NCI-H1105 treated with DMSO at 0.1 percent for 48 hours (cell line): Measurements from ENCODE around the gene GPSM1.

ENCODE experiments used
- DNase-seq: peaks from one replicate; lab custom pipeline; 2025; lab: John Stamatoyannopoulos, UW

Gene GPSM1

GRCh38 chr9:136375096-136375495, 47.8 kb downstream of the GPSM1 start:
- no peak for DNase-seq

GRCh38 chr9:136376457-136376856, 49.1 kb downstream of the GPSM1 start:
- no peak for DNase-seq

GRCh38 chr9:136377341-136378169, 50.2 kb downstream of the GPSM1 start:
- DNase-seq = no peak

GRCh38 chr9:136378170-136379002, 51.0 kb downstream of the GPSM1 start:
- no peak for DNase-seq

- no peak for DNase-seq
These were observed 51.6 kb downstream of the GPSM1 start for GRCh38 chr9:136379003-136379287.

GRCh38 chr9:136379401-136379800, 52.1 kb downstream of the GPSM1 start:
- no peak for DNase-seq

GRCh38 chr9:136379891-136380290, 52.6 kb downstream of the GPSM1 start:
- DNase-seq = no peak

GRCh38 chr9:136380381-136380780, 53.0 kb downstream of the GPSM1 start:
- no peak for DNase-seq

GRCh38 chr9:136381311-136381710, 54.0 kb downstream of the GPSM1 start:
- DNase-seq = no peak

- DNase-seq = no peak
These were observed 54.7 kb downstream of the GPSM1 start for GRCh38 chr9:136381966-136382513.

GRCh38 chr9:136383436-136383835, 56.1 kb downstream of the GPSM1 start:
- no peak for DNase-seq

GRCh38 chr9:136385015-136385414, 57.7 kb downstream of the GPSM1 start:
- DNase-seq = no peak

GRCh38 chr9:136386018-136386417, 58.7 kb downstream of the GPSM1 start:
- no peak for DNase-seq

GRCh38 chr9:136387217-136387616, 59.9 kb downstream of the GPSM1 start:
- no peak for DNase-seq

GRCh38 chr9:136389396-136389795, 62.1 kb downstream of the GPSM1 start:
- DNase-seq = no peak

- DNase-seq = no peak
These were observed 64.6 kb downstream of the GPSM1 start for GRCh38 chr9:136391737-136392537.

GRCh38 chr9:136392538-136393449, 65.5 kb downstream of the GPSM1 start:
- no peak for DNase-seq

GRCh38 chr9:136393531-136393930, 66.2 kb downstream of the GPSM1 start:
- DNase-seq = no peak

- no peak for DNase-seq
These were observed 67.1 kb downstream of the GPSM1 start for GRCh38 chr9:136394312-136395019.

- DNase-seq = no peak
These were observed 67.6 kb downstream of the GPSM1 start for GRCh38 chr9:136395020-136395340.
